Vagina (tissue), 2 donors: Measurements from ENCODE around the gene DLEU7. TPM values are rescaled to one million over a fixed set of nuclear protein-coding genes. Genes with fewer than 3 reads are reported as not detected.

ENCODE experiments used
- DNase-seq, 2 donors: peaks; one replicate each; pipeline ENCODE4 v3.0.0-alpha.2; 2017; ENCODE audit errors: extremely low spot score in 2 of 2
- H3K27ac ChIP-seq: fragments of 200-600 bp; sonication (generic); one replicate; pipeline ENCODE4 v1.5.1; 2019
- H3K27me3 ChIP-seq: fragments of 200-600 bp; sonication (generic); one replicate; pipeline ENCODE4 v1.5.1; 2019
- H3K36me3 ChIP-seq, 2 donors: fragments of 200-600 bp; sonication (generic); one replicate each; pipeline ENCODE4 v1.5.1; 2017 to 2019
- H3K4me1 ChIP-seq: fragments of 200-600 bp; sonication (generic); one replicate; pipeline ENCODE4 v1.5.1; 2019
- H3K4me3 ChIP-seq, 2 donors: fragments of 200-600 bp; sonication (generic); 1 replicate in 1 of 2; 2 replicates in 1 of 2; pipeline ENCODE4 v1.5.1; 2016 to 2019
- H3K9me3 ChIP-seq: fragments of 200-600 bp; sonication (generic); one replicate; pipeline ENCODE4 v1.5.1; 2019
- CTCF ChIP-seq, 3 experiments: fragments of 450-650 bp in 2 of 3; fragments of 200-600 bp in 1 of 3; sonication (generic) in 1 of 3; IDR thresholded peaks; one replicate each; pipeline ENCODE4 v1.5.1; 2017 to 2019; ENCODE audit warnings: antibody characterized with exemption in 3 of 3, mild to moderate bottlenecking in 2 of 3, moderate library complexity in 2 of 3
- POLR2A ChIP-seq, 2 donors: fragments of 450-650 bp; IDR thresholded peaks; one replicate each; pipeline ENCODE4 v1.6.1; 2017; ENCODE audit warnings: antibody characterized with exemption in 2 of 2, mild to moderate bottlenecking in 2 of 2, moderate library complexity in 2 of 2
- POLR2AphosphoS5 ChIP-seq, 2 donors: sonication (generic); formaldehyde crosslinking; IDR thresholded peaks; one replicate each; pipeline ENCODE4 v1.9.0; 2017; ENCODE audit warnings: antibody characterized with exemption in 2 of 2, mild to moderate bottlenecking in 2 of 2, low read depth in 1 of 2; ENCODE audit not compliant: insufficient read depth in 1 of 2
- intact Hi-C: fragments of 100-400 bp; cut with DNase I; formaldehyde crosslinking; loops from one replicate; pipeline ENCODE4 v1.15.1; 2023
- total RNA-seq: library from RNA; depleted of rRNA; stranded (reverse); fragments of >200 nt; gene quantifications from one replicate; pipeline ENCODE4 v1.2.3, GENCODE V29; 2016

The DLEU7 gene
- total RNA-seq, 1 donor from 2014 or later = not detected

GRCh38 chr13:50829226-50829625 is 14.3 kb downstream of the DLEU7 start:
- no peaks in the 10 kb centered on the region for H3K36me3 ChIP-seq
- no peaks in the 10 kb centered on the region for H3K4me1 ChIP-seq
- no peak overlapping the region for H3K27ac ChIP-seq
- H3K9me3 ChIP-seq = no peaks in the 10 kb centered on the region
- no peak for TF ChIP-seq CTCF (IDR thresholded peaks at IDR 0.05)
- no peak for TF ChIP-seq POLR2A (IDR thresholded peaks at IDR 0.05)
- no peak for TF ChIP-seq POLR2AphosphoS5 (IDR thresholded peaks at IDR 0.05; ENCODE audit: insufficient read depth in 1 of 2, low read depth in 1 of 2)
- no peaks in the 10 kb centered on the region for H3K27me3 ChIP-seq
- no peak overlapping the region for H3K4me3 ChIP-seq
- intact Hi-C loops = no loop called here
- no peak for DNase-seq

DNA sequence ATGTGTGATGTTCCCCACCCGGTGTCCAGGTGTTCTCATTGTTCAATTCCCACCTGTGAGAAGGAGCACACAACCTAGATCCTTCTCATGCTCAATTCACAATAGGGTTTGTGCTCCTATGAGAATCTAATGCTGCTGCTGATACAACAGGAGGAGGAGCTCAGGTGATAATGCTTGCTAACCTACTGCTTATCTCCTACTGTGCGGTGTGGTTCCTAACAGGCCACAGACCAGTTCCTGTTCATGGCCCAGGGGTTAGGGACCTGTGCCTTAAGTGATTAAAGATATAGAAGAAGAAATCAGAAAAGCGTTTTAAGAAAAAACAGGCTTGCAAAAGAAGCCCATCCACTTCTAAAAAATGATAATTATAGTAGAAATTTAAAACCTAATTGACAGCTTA is 17.5 kb downstream of the DLEU7 start:
- intact Hi-C loops = no loop called here
- Histone ChIP-seq H3K9me3 (no peaks in the 10 kb centered on the region), H3K36me3 (no peaks in the 10 kb centered on the region), H3K4me3 (no peak overlapping the region), H3K27ac (no peak overlapping the region), H3K27me3 (no peaks in the 10 kb centered on the region), H3K4me1 (no peaks in the 10 kb centered on the region)
- DNase-seq = no peak
- no peak for TF ChIP-seq CTCF (IDR thresholded peaks at IDR 0.05)
- no peak for TF ChIP-seq POLR2A (IDR thresholded peaks at IDR 0.05)

DNA sequence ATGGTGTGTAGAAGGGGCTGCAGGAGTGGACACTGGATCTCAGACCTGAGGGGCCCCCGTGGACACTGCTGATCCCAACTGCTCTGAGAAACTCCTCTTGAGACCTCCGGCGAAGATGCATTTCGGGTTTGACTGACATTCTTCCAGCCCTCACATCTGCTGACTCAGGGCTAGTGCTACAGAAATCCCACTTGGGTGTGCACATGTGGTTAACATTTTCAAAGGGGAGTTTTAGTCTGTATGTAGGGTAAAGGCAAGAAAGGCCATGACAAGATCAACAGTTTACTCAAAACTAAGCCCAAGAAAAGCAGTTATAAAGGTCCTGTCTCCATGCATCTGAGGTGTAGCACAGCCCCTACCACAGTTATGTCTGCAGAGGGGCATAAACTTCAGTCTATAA is 31.2 kb downstream of the DLEU7 start:
- intact Hi-C loops = no loop called here
- DNase-seq = no peak
- no peak for TF ChIP-seq POLR2A (IDR thresholded peaks at IDR 0.05)
- TF ChIP-seq CTCF (IDR thresholded peaks at IDR 0.05) = no peak
- TF ChIP-seq POLR2AphosphoS5 (IDR thresholded peaks at IDR 0.05; ENCODE audit: insufficient read depth in 1 of 2, low read depth in 1 of 2) = no peak
- Histone ChIP-seq H3K27me3 (no peaks in the 10 kb centered on the region), H3K4me1 (no peaks in the 10 kb centered on the region), H3K36me3 (no peaks in the 10 kb centered on the region), H3K4me3 (no peak overlapping the region), H3K9me3 (no peaks in the 10 kb centered on the region), H3K27ac (no peak overlapping the region)

- H3K27ac ChIP-seq = no peak overlapping the region
- TF ChIP-seq CTCF (IDR thresholded peaks at IDR 0.05) = no peak
- intact Hi-C loops = no loop called here
- no peaks in the 10 kb centered on the region for H3K9me3 ChIP-seq
- no peak for DNase-seq
- no peak overlapping the region for H3K4me3 ChIP-seq
- no peaks in the 10 kb centered on the region for H3K4me1 ChIP-seq
- no peaks in the 10 kb centered on the region for H3K36me3 ChIP-seq
- no peaks in the 10 kb centered on the region for H3K27me3 ChIP-seq
These were observed 32.5 kb downstream of the DLEU7 start for GRCh38 chr13:50810998-50811397.

DNA sequence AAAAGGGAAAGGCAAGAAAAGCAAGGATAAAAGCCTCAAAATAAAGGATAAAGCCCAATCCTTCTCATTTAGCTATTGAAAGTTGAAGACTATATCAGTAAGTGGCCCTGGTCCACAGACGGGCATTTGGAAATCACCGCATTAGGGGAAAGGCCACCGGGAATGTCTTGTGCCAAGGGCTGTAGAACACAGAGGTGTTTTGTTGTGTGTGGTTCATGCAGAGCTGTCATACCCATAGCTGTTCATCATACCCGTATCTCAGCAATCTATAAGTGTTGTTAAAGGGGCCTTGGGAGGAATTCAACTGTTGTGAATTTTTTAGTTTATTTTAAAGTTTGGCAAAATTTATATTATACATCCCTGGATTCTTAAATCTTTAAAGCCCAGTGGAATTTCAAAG is 33.0 kb downstream of the DLEU7 start:
- Histone ChIP-seq H3K4me3 (no peak overlapping the region), H3K9me3 (no peaks in the 10 kb centered on the region), H3K4me1 (no peaks in the 10 kb centered on the region), H3K27ac (no peak overlapping the region), H3K36me3 (no peaks in the 10 kb centered on the region), H3K27me3 (no peaks in the 10 kb centered on the region)
- no peak for DNase-seq
- intact Hi-C loops = no loop called here
- TF ChIP-seq POLR2A (IDR thresholded peaks at IDR 0.05) = no peak
